ENCODE data around the gene NMT2.

NMT2 gene

DNA sequence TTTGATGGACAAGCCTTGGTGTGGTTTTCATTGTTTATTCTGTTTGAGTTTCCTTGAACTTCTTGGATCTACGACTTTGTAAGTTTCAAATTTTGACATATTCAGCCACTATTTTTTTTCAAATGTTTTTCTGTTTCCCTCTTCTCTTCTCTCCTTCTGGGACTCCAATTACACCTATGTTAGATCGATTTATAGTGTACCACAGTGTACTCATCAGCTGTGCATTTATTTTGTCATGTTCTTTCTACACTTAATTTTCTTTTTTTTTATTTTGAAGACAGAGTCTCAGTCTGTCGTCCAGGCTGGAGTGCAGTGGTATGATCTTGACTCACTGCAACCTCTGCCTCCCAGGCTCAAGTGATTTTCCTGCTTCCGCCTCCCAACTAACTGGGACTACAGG is 108.6 kb downstream of the NMT2 start:
- ChIA-PET CTCF (interaction anchor here (0.7 kb wide), 1 partner anchor 516 kb away, joined by 3 read pairs; no protein-coding TSS in a partner anchor), POLR2A (interaction anchor here (0.6 kb wide), 1 partner anchor 118 kb away, joined by 3 read pairs; no protein-coding TSS in a partner anchor)
- H3K27ac ChIP-seq (ENCODE audit: insufficient read depth in 1 of 2, low read depth in 1 of 2, low read length in 2 of 2, poor library complexity in 1 of 2, severe bottlenecking in 2 of 2): no peak overlapping the region
- DNase-seq: peak in 1 of 3 donors; percentile 19
- WGBS (ENCODE audit: insufficient coverage): 75% methylated on average over 1 of the region's 4 CpGs
- no peaks in the 10 kb centered on the region for H3K27me3 ChIP-seq (replicated peaks in 2 of 5; ENCODE audit: control insufficient read depth in 4 of 5, insufficient read depth in 5 of 5, low read length in 4 of 5)
- H3K4me3 ChIP-seq (ENCODE audit: control insufficient read depth in 1 of 7, extremely low read depth in 1 of 7, insufficient read depth in 4 of 7, low read depth in 2 of 7, low read length in 6 of 7): no peak overlapping the region
- peaks cover 0 to 13% (median 0%) of the 10 kb centered on the region in 5 experiments for H3K9me3 ChIP-seq (ENCODE audit: control extremely low read depth in 1 of 5, control insufficient read depth in 4 of 5, insufficient read depth in 2 of 5, low read depth in 1 of 5, low read length in 4 of 5)
- no peaks in the 10 kb centered on the region for H3K36me3 ChIP-seq (ENCODE audit: control insufficient read depth in 4 of 4, insufficient read depth in 4 of 4, low read length in 3 of 4)
- H3K4me1 ChIP-seq (ENCODE audit: control extremely low read depth in 1 of 4, control insufficient read depth in 4 of 4, insufficient read depth in 4 of 4, low read length in 3 of 4): no peaks in the 10 kb centered on the region

DNA sequence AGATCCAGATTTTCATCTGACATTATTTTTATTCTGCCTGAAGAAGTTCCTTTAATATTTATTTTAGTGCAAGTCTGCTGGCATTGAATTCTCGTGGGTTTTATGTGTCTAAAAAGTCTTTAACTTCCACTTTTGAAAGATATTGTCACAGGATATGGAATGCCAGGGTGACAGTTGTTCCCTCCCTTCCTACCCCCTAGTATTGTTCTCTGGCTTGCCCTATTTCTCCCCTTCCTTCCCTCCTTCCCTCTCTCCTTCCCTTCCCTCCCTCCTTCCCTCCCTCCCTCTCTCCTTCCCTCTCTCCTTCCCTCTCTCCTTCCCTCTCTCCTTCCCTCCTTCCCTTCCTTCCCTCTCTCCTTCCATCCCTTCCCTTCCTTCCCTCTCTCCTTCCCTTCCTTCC is 109.8 kb downstream of the NMT2 start:
- Histone ChIP-seq H3K27me3 (replicated peaks in 2 of 5; ENCODE audit: control insufficient read depth in 4 of 5, insufficient read depth in 5 of 5, low read length in 4 of 5) (no peaks in the 10 kb centered on the region), H3K36me3 (ENCODE audit: control insufficient read depth in 4 of 4, insufficient read depth in 4 of 4, low read length in 3 of 4) (no peaks in the 10 kb centered on the region), H3K4me1 (ENCODE audit: control extremely low read depth in 1 of 4, control insufficient read depth in 4 of 4, insufficient read depth in 4 of 4, low read length in 3 of 4) (no peaks in the 10 kb centered on the region), H3K4me3 (ENCODE audit: control insufficient read depth in 1 of 7, extremely low read depth in 1 of 7, insufficient read depth in 4 of 7, low read depth in 2 of 7, low read length in 6 of 7) (no peak overlapping the region), H3K9me3 (ENCODE audit: control extremely low read depth in 1 of 5, control insufficient read depth in 4 of 5, insufficient read depth in 2 of 5, low read depth in 1 of 5, low read length in 4 of 5) (peaks cover 0 to 13% (median 0%) of the 10 kb centered on the region in 5 experiments), H3K27ac (ENCODE audit: insufficient read depth in 1 of 2, low read depth in 1 of 2, low read length in 2 of 2, poor library complexity in 1 of 2, severe bottlenecking in 2 of 2) (no peak overlapping the region)
- ChIA-PET POLR2A (no interaction called here), CTCF (no interaction called here)
- no CpG with 5 or more reads among the region's 1 CpG for WGBS (ENCODE audit: insufficient coverage)
- DNase-seq: no peak

Measured in common myeloid progenitor, CD34-positive (primary cell).